Calu3 (cell line): ENCODE measurements around the gene ABCB8. TPM values are rescaled to one million over a fixed set of nuclear protein-coding genes. Genes with fewer than 3 reads are reported as not detected.

Source experiments
- Bru-seq: library from RNA; stranded (reverse); fragments of 400-500 nt; gene quantifications from one replicate; lab custom pipeline; 2021; lab: Mats Ljungman, UMichigan
- BruChase-seq, 2 experiments: library from RNA; stranded (reverse); fragments of 400-500 nt; gene quantifications; one replicate each; lab custom pipeline; 2021; lab: Mats Ljungman, UMichigan
- BruUV-seq: library from RNA; stranded (reverse); fragments of 400-500 nt; replicated peaks from 2 replicates; lab custom pipeline; 2021; lab: Mats Ljungman, UMichigan
- CTCF ChIA-PET: fragments of 300-600 bp; sonication (Branson Sonifier 250); formaldehyde crosslinking; loops from one replicate; lab custom pipeline; 2022; ENCODE audit warnings: antibody characterized with exemption; lab: Charles Lee
- DNase-seq: peaks from one replicate; pipeline ENCODE4 v3.0.0; 2022
- H3K27ac Mint-ChIP-seq: one replicate; pipeline ENCODE4 v1.8.0; 2022; ENCODE audit warnings: mixed read lengths; ENCODE audit not compliant: unreplicated experiment
- H3K27me3 Mint-ChIP-seq: one replicate; pipeline ENCODE4 v1.8.0; 2022; ENCODE audit warnings: mixed read lengths; ENCODE audit not compliant: unreplicated experiment
- H3K36me3 Mint-ChIP-seq: one replicate; pipeline ENCODE4 v1.8.0; 2022; ENCODE audit warnings: mild to moderate bottlenecking, moderate library complexity, mixed read lengths; ENCODE audit not compliant: insufficient read depth, unreplicated experiment
- H3K4me1 Mint-ChIP-seq: one replicate; pipeline ENCODE4 v1.8.0; 2022; ENCODE audit warnings: mild to moderate bottlenecking, low read depth, mixed read lengths; ENCODE audit not compliant: unreplicated experiment
- H3K4me3 Mint-ChIP-seq: one replicate; pipeline ENCODE4 v1.8.0; 2022; ENCODE audit warnings: mild to moderate bottlenecking, low read depth, moderate library complexity, mixed read lengths; ENCODE audit not compliant: unreplicated experiment
- H3K9me3 Mint-ChIP-seq: one replicate; pipeline ENCODE4 v1.8.0; 2022; ENCODE audit warnings: low read depth, mixed read lengths; ENCODE audit not compliant: unreplicated experiment
- CTCF ChIP-seq: fragments of 200-600 bp; IDR thresholded peaks from one replicate; pipeline ENCODE4 v1.8.0; 2022; ENCODE audit warnings: antibody characterized with exemption; ENCODE audit not compliant: unreplicated experiment
- intact Hi-C: fragments of 100-400 bp; cut with micrococcal nuclease; formaldehyde crosslinking; loops from one replicate; pipeline ENCODE4 v1.10.0; 2022; ENCODE audit not compliant: unreplicated experiment
- long read RNA-seq: library from polyadenylated mRNA; stranded (forward); transcript quantifications from one replicate; pipeline ENCODE4 v2.0.0, GENCODE V29; 2022
- total RNA-seq: library from RNA; stranded (reverse); gene quantifications from 2 replicates; pipeline ENCODE4 v1.2.3, GENCODE V29; 2022

Gene ABCB8
- 40.2 and 42.3 TPM in 2 replicates for total RNA-seq
- percentile 51 among the genes with signal in this experiment for Bru-seq, nascent RNA
- BruChase-seq, experiment 1, labeled RNA remaining after a 6-hour chase, result percentile 63 among the genes with signal in this experiment
- percentile 61 among the genes with signal in this experiment for BruChase-seq, experiment 2, labeled RNA remaining after a 2-hour chase
- long read RNA-seq, full-length matches to known transcripts, result 10 of 22 reads
- long read RNA-seq, partial matches to known transcripts, result 6 of 22 reads
- long read RNA-seq, other reads (novel, unspliced or antisense), result 6 of 22 reads

- peaks cover 55% of the 10 kb centered on the region for H3K4me1 Mint-ChIP-seq
- intact Hi-C loops, result loop anchor here (1.0 to 10.0 kb wide), 4 partner anchors 30 to 82 kb away; partner anchors contain the start of genes FASTK and TMUB1
- peak within 1 kb of the TSS; percentile 94 for H3K27ac Mint-ChIP-seq
- H3K9me3 Mint-ChIP-seq, result no peaks in the 10 kb centered on the region
- peak within 1 kb of the TSS; percentile 82 for H3K4me3 Mint-ChIP-seq
- H3K36me3 Mint-ChIP-seq, result peaks cover 20% of the 10 kb centered on the region
- BruUV-seq, result TSS peak; percentile 84
- peak; percentile 60 for TF ChIP-seq CTCF
- peak; percentile 99 for DNase-seq
- CTCF ChIA-PET, result interaction anchor here (0.7 to 1.4 kb wide), 18 partner anchors 9 to 200 kb away, joined by 3 to 13 read pairs (median 4); partner anchors contain the start of genes CDK5, FASTK, NOS3 and TMUB1
- H3K27me3 Mint-ChIP-seq, result no peaks in the 10 kb centered on the region
Observed at GRCh38 chr7:151028131-151028947, at the start of gene ABCB8. Gene ABCB8 (plus strand): TSS chr7:151028450. CDS start chr7:151028516, 66 bp downstream.

- intact Hi-C loops, result loop anchor here (10.0 kb wide), 1 partner anchor 195 kb away; no protein-coding TSS in a partner anchor
- Mint-ChIP-seq H3K27me3 (peaks cover 79% of the 10 kb centered on the region), H3K9me3 (no peaks in the 10 kb centered on the region), H3K36me3 (peaks cover 6% of the 10 kb centered on the region), H3K4me3 (no peak overlapping the region), H3K4me1 (peaks cover 8% of the 10 kb centered on the region), H3K27ac (no peak overlapping the region)
- no peak for DNase-seq
- BruUV-seq, result no TSS peak
- no peak for TF ChIP-seq CTCF
- CTCF ChIA-PET, result interaction anchor here (1.0 kb wide), 1 partner anchor 17 kb away, joined by 4 read pairs; no protein-coding TSS in a partner anchor
Observed at GRCh38 chr7:150979713-150980390, 48.4 kb upstream of the ABCB8 start.

GRCh38 chr7:150980663-150981062, 47.6 kb upstream of the ABCB8 start:
- no peak for TF ChIP-seq CTCF
- CTCF ChIA-PET, result no interaction called here
- H3K27ac Mint-ChIP-seq, result no peak overlapping the region
- peaks cover 84% of the 10 kb centered on the region for H3K27me3 Mint-ChIP-seq
- intact Hi-C loops, result loop anchor here (10.0 kb wide), 1 partner anchor 196 kb away; no protein-coding TSS in a partner anchor
- H3K4me3 Mint-ChIP-seq, result no peak overlapping the region
- H3K36me3 Mint-ChIP-seq, result no peaks in the 10 kb centered on the region
- BruUV-seq, result no TSS peak
- H3K4me1 Mint-ChIP-seq, result peaks cover 8% of the 10 kb centered on the region
- H3K9me3 Mint-ChIP-seq, result no peaks in the 10 kb centered on the region
- DNase-seq, result no peak

GRCh38 chr7:150981644-150982043, 46.6 kb upstream of the ABCB8 start:
- DNase-seq, result no peak
- intact Hi-C loops, result loop anchor here (10.0 kb wide), 1 partner anchor 197 kb away; no protein-coding TSS in a partner anchor
- Mint-ChIP-seq H3K36me3 (no peaks in the 10 kb centered on the region), H3K4me1 (peaks cover 8% of the 10 kb centered on the region), H3K27ac (no peak overlapping the region), H3K4me3 (no peak overlapping the region), H3K27me3 (peaks cover 90% of the 10 kb centered on the region), H3K9me3 (no peaks in the 10 kb centered on the region)
- BruUV-seq, result no TSS peak
- CTCF ChIA-PET, result no interaction called here
- TF ChIP-seq CTCF, result no peak
